PC-9 (cell line): ENCODE results near the gene CRPPA.

Source experiments
- EZH2 ChIP-seq: fragments of 200-600 bp; sonication (generic); IDR thresholded peaks from 2 replicates; pipeline ENCODE4 v1.8.0; 2017; ENCODE audit warnings: antibody characterized with exemption, low read depth
- TF ChIP-seq, protein P1 (sequence below): fragments of 200-600 bp; sonication (generic); conservative IDR thresholded peaks from 2 replicates; pipeline ENCODE4 v1.6.1; 2017; ENCODE audit warnings: mixed run types, antibody characterized with exemption, mild to moderate bottlenecking, moderate library complexity

- TF ChIP-seq EZH2: no peak
- TF ChIP-seq, protein P1, sequence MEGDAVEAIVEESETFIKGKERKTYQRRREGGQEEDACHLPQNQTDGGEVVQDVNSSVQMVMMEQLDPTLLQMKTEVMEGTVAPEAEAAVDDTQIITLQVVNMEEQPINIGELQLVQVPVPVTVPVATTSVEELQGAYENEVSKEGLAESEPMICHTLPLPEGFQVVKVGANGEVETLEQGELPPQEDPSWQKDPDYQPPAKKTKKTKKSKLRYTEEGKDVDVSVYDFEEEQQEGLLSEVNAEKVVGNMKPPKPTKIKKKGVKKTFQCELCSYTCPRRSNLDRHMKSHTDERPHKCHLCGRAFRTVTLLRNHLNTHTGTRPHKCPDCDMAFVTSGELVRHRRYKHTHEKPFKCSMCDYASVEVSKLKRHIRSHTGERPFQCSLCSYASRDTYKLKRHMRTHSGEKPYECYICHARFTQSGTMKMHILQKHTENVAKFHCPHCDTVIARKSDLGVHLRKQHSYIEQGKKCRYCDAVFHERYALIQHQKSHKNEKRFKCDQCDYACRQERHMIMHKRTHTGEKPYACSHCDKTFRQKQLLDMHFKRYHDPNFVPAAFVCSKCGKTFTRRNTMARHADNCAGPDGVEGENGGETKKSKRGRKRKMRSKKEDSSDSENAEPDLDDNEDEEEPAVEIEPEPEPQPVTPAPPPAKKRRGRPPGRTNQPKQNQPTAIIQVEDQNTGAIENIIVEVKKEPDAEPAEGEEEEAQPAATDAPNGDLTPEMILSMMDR: peak; percentile 77
Measured at GRCh38 chr7:16431646-16432424, 10.5 kb upstream of the CRPPA start.
